Left lung (tissue), 10 donors: ENCODE results near the gene VWC2L. TPM values are rescaled to one million over a fixed set of nuclear protein-coding genes. Genes with fewer than 3 reads are reported as not detected.
A peak's percentile ranks its signal among the peaks of the same experiment; 100 is the strongest.

Experiments
- ATAC-seq: fragments of 200-7000 bp; cut with Tn5 transposase; one replicate; pipeline ENCODE4 v1.9.1; 2020; ENCODE audit warnings: moderate library complexity
- DNase-seq, 4 donors: peaks; one replicate each; pipeline ENCODE4 v3.0.0-alpha.2; 2013 to 2020
- H3K27ac ChIP-seq, 2 donors: fragments of 200-600 bp; sonication (generic) in 1 of 2; one replicate each; pipeline versions ENCODE4 v1.5.0 to v1.8.0; 2020 to 2021
- H3K27me3 ChIP-seq, 2 donors: fragments of 200-600 bp; sonication (generic) in 1 of 2; one replicate each; pipeline versions ENCODE4 v1.5.0 to v1.8.0; 2020 to 2021
- H3K36me3 ChIP-seq, 2 donors: fragments of 200-600 bp; sonication (generic) in 1 of 2; one replicate each; pipeline versions ENCODE4 v1.5.0 to v1.8.0; 2020 to 2021
- H3K4me1 ChIP-seq, 2 donors: fragments of 200-600 bp; one replicate each; pipeline ENCODE4 v1.8.0; 2021
- H3K4me3 ChIP-seq, 2 donors: fragments of 200-600 bp; sonication (generic) in 1 of 2; one replicate each; pipeline versions ENCODE4 v1.5.0 to v1.8.0; 2020 to 2021; ENCODE audit warnings: mild to moderate bottlenecking in 1 of 2
- H3K9me3 ChIP-seq, 2 donors: fragments of 200-600 bp; sonication (generic) in 1 of 2; one replicate each; pipeline versions ENCODE4 v1.5.0 to v1.8.0; 2020 to 2021
- intact Hi-C, 2 donors: fragments of 100-400 bp; cut with DNase I; formaldehyde crosslinking; loops; one replicate each; pipeline versions ENCODE4 v1.11.2 to v1.14.2; 2022
- polyA plus RNA-seq, 6 donors: library from polyadenylated mRNA; unstranded; fragments of 120-200 nt; gene quantifications; one replicate each; pipeline ENCODE4 v1.2.1, GENCODE V29; 2013; ENCODE audit not compliant: insufficient read length in 6 of 6
- total RNA-seq, 2 donors: library from RNA; stranded (reverse); fragmentation: NEBNext Ultra II Directional; extraction: Animal tissue kit (Norgen Biotek cat#: 25700); gene quantifications; one replicate each; pipeline ENCODE4 v1.2.1, GENCODE V29; 2021
- TF ChIP-seq, protein P1 (sequence below), 2 donors: fragments of 200-600 bp; sonication (generic) in 1 of 2; IDR thresholded peaks; one replicate each; pipeline versions ENCODE4 v1.5.0 to v1.8.0; 2021; ENCODE audit warnings: antibody characterized with exemption in 2 of 2
- donor health status: DM: no; HTN: yes; CAD: no.
- donor health status: DM: no; HTN: no; CAD: no.

Gene VWC2L
- total and polyA plus RNA-seq, 8 donors = 0.06 TPM; not detected in 6

DNA sequence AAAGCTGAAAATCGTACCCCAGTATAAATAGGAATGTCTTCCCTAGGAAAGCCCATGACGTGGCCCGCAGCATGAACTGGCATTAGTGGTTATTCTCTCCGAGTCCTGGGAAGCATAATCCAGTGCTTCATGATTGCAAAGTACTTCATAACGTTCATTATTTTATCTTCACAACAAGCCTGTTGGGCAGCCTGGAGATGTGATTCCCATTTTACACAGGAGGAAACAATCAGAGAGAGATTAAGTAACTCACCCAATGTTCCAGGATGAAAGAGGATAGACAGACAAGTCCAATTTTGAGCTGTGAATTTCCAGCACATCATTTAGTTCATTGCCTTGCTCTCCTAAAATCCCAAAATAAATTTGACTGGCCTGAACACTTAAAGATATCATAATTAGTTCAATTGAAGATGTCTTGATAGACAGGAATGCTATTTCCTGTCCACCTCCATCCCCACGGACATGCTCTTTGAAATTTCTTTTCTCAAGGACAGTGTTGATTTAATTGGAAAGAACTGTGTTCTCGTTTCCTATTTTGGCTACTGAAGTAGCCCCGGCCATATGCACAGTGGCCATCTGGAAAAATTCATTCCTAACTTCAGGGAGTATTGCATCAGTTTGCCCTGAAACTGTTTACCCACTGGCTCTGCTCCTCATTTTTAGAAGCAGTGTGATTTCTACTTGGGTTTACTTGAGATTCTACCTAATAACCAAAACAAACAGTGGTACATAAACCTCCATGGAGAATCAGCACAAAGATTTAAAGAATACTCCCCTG, 93.9 kb downstream of the VWC2L start:
- Histone ChIP-seq H3K4me3 (no peak overlapping the region), H3K27ac (no peak overlapping the region), H3K36me3 (no peaks in the 10 kb centered on the region), H3K4me1 (no peaks in the 10 kb centered on the region), H3K27me3 (no peaks in the 10 kb centered on the region), H3K9me3 (no peaks in the 10 kb centered on the region)
- DNase-seq (no peak), ATAC-seq (no peak)
- intact Hi-C loops = no loop called here
- TF ChIP-seq, protein P1, sequence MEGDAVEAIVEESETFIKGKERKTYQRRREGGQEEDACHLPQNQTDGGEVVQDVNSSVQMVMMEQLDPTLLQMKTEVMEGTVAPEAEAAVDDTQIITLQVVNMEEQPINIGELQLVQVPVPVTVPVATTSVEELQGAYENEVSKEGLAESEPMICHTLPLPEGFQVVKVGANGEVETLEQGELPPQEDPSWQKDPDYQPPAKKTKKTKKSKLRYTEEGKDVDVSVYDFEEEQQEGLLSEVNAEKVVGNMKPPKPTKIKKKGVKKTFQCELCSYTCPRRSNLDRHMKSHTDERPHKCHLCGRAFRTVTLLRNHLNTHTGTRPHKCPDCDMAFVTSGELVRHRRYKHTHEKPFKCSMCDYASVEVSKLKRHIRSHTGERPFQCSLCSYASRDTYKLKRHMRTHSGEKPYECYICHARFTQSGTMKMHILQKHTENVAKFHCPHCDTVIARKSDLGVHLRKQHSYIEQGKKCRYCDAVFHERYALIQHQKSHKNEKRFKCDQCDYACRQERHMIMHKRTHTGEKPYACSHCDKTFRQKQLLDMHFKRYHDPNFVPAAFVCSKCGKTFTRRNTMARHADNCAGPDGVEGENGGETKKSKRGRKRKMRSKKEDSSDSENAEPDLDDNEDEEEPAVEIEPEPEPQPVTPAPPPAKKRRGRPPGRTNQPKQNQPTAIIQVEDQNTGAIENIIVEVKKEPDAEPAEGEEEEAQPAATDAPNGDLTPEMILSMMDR (IDR thresholded peaks at IDR 0.05) = no peak

DNA sequence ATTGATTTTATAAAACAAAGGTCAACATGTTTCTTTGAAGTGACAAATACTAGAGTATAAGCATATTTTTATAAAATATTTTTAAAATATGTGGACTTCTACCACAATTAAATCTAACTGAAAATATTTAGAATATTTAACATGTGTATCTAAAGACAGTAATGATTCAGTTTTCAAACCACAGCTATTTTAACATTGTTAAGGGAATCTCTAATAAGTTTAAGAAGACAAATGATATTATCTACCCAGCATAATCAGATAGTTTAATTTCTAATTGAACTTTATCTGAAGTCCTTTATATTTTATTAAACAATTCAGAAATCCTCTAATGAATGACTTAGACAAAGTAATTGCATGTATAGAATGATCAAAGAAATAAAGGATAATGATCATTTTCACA, 96.2 kb downstream of the VWC2L start:
- no peak overlapping the region for H3K4me3 ChIP-seq
- intact Hi-C loops = no loop called here
- no peaks in the 10 kb centered on the region for H3K27me3 ChIP-seq
- H3K9me3 ChIP-seq = no peaks in the 10 kb centered on the region
- TF ChIP-seq, protein P1 (IDR thresholded peaks at IDR 0.05) = no peak
- DNase-seq (no peak), ATAC-seq (no peak)
- H3K36me3 ChIP-seq = no peaks in the 10 kb centered on the region
- H3K4me1 ChIP-seq = no peaks in the 10 kb centered on the region
- no peak overlapping the region for H3K27ac ChIP-seq

DNA sequence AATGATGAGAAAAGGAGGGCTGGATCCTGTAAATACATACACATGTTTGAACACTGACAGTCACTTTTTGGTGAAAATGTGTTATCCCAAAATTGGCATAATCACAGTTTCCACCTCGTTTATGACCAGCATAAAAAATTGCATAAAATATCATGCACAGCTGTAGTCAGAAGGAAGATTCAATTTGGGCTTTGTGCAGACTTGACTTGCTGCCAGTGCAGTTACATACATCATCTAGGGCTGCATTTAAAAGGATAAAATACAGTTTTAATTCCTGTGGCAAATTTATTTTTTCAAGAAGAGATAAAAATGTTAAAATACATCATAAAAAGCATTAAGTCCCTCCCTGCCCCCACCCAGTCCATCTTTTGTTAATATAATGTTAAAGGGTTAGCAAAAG, 103.8 kb downstream of the VWC2L start:
- H3K27ac ChIP-seq = no peak overlapping the region
- no peaks in the 10 kb centered on the region for H3K27me3 ChIP-seq
- intact Hi-C loops = no loop called here
- H3K36me3 ChIP-seq = no peaks in the 10 kb centered on the region
- no peaks in the 10 kb centered on the region for H3K4me1 ChIP-seq
- TF ChIP-seq, protein P1 (IDR thresholded peaks at IDR 0.05) = no peak
- ATAC-seq = no peak
- no peaks in the 10 kb centered on the region for H3K9me3 ChIP-seq
- H3K4me3 ChIP-seq = no peak overlapping the region
- DNase-seq = peak in 1 of 4 donors; percentile 3

DNA sequence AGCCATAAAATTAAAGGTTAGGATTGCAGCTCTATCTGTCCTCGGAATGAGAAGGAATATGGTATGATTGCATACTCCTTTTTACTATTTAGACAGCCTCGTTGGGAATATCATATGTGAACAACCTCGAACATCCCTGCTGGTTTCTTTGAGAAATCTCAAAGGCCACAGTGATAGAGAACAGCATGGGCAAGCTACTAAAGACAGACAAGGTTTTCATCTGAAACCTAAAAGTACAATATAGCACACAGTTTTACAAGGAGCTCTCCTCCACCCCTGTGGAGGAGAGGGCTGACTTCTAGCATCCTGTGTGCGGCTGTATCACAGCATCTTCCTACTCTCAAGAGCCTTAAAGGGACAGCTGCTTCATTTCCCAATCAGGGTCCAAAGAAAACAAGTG, 104.3 kb downstream of the VWC2L start:
- Histone ChIP-seq H3K9me3 (no peaks in the 10 kb centered on the region), H3K4me3 (no peak overlapping the region), H3K27ac (no peak overlapping the region), H3K4me1 (no peaks in the 10 kb centered on the region), H3K36me3 (no peaks in the 10 kb centered on the region), H3K27me3 (no peaks in the 10 kb centered on the region)
- DNase-seq (no peak), ATAC-seq (no peak)
- intact Hi-C loops = no loop called here
- TF ChIP-seq, protein P1 (IDR thresholded peaks at IDR 0.05) = no peak

DNA sequence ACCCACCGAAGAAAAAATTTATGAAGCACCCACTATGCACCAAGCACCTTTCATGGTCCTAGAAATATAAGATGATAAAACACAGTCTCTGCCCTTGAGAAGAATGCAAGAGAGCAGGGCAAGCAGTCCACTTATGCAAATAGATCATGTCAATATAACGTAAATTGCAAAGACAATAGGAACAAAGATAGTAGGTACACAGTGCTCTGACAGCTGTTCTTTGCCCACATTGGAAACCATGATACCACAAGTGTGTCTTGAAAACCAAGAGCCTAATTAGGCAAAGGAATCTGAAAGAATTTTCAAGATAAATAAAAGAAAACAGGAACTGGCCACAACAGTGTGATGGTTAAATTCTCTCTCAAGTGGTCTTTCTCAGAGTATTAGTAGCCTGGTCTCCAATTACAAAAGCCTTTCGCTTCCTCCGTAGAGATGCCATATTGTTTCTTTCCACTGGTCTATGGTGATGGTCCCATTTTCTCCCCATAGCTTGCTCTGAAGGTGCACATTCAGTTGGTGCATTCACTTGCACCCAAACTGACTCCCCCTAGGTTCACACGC, 108.5 kb downstream of the VWC2L start:
- Histone ChIP-seq H3K4me1 (no peaks in the 10 kb centered on the region), H3K27me3 (no peaks in the 10 kb centered on the region), H3K4me3 (no peak overlapping the region), H3K9me3 (no peaks in the 10 kb centered on the region), H3K27ac (no peak overlapping the region), H3K36me3 (no peaks in the 10 kb centered on the region)
- TF ChIP-seq, protein P1 (IDR thresholded peaks at IDR 0.05) = no peak
- intact Hi-C loops = no loop called here
- ATAC-seq (no peak), DNase-seq (no peak)
